ENCODE measurements around the gene CASQ2.
A peak's percentile ranks its signal among the peaks of the same experiment; 100 is the strongest.
"Not testable (repeated sequence)": the region's sequence is repeated elsewhere in the genome, so short reads cannot be mapped to it uniquely, and the experiment has no call there.

Gene CASQ2

GRCh38 chr1:115779075-115779474 is 10.6 kb upstream of the CASQ2 start:
- not testable (repeated sequence) for DNase-seq

GRCh38 chr1:115771847-115772457 is 3.4 kb upstream of the CASQ2 start:
- DNase-seq = peak; percentile 59

GRCh38 chr1:115771094-115771846 is 2.8 kb upstream of the CASQ2 start:
- no peak for DNase-seq

- DNase-seq = no peak
Measured at GRCh38 chr1:115767403-115767802, 1.1 kb downstream of the CASQ2 start.

- DNase-seq = no peak
Measured at GRCh38 chr1:115765091-115765490, 3.4 kb downstream of the CASQ2 start.

- no peak for DNase-seq
Measured at GRCh38 chr1:115764541-115764940, 4.0 kb downstream of the CASQ2 start.

- DNase-seq = no peak
Measured at GRCh38 chr1:115762779-115763178, 5.7 kb downstream of the CASQ2 start.

- DNase-seq = no peak
Measured at GRCh38 chr1:115761601-115762302, 6.8 kb downstream of the CASQ2 start.

GRCh38 chr1:115757856-115758255 is 10.7 kb downstream of the CASQ2 start:
- DNase-seq = no peak

GRCh38 chr1:115757326-115757725 is 11.2 kb downstream of the CASQ2 start:
- no peak for DNase-seq

- DNase-seq = no peak
Measured at GRCh38 chr1:115755456-115756370, 12.8 kb downstream of the CASQ2 start.

- DNase-seq = no peak
Measured at GRCh38 chr1:115753830-115754229, 14.7 kb downstream of the CASQ2 start.

- DNase-seq = no peak
Measured at GRCh38 chr1:115753361-115753760, 15.2 kb downstream of the CASQ2 start.

- no peak for DNase-seq
Measured at GRCh38 chr1:115748401-115749150, 19.9 kb downstream of the CASQ2 start.

- no peak for DNase-seq
Measured at GRCh38 chr1:115746021-115746690, 22.4 kb downstream of the CASQ2 start.

- no peak for DNase-seq
Measured at GRCh38 chr1:115744646-115745275, 23.8 kb downstream of the CASQ2 start.

- no peak for DNase-seq
Measured at GRCh38 chr1:115740811-115741210, 27.7 kb downstream of the CASQ2 start.

GRCh38 chr1:115732316-115732715 is 36.2 kb downstream of the CASQ2 start:
- DNase-seq = no peak

GRCh38 chr1:115729756-115730155 is 38.8 kb downstream of the CASQ2 start:
- no peak for DNase-seq

GRCh38 chr1:115728341-115728740 is 40.2 kb downstream of the CASQ2 start:
- no peak for DNase-seq

GRCh38 chr1:115727706-115728249 is 40.7 kb downstream of the CASQ2 start:
- DNase-seq = no peak
